Large intestine (tissue), 3 donors: ENCODE results near the gene TPD52L1. TPM values are rescaled to one million over a fixed set of nuclear protein-coding genes. Genes with fewer than 3 reads are reported as not detected.

Experiments
- DNase-seq, 2 donors: peaks; one replicate each; pipeline versions ENCODE4 v3.0.0 to v3.0.0-alpha.2; 2013
- H3K27ac ChIP-seq: one replicate; pipeline ENCODE4 v1.5.1; 2013; ENCODE audit warnings: low read length
- H3K27me3 ChIP-seq: 2 replicates; pipeline ENCODE4 v1.6.1; 2013; ENCODE audit warnings: low read length; ENCODE audit not compliant: control insufficient read depth, insufficient read depth
- H3K36me3 ChIP-seq: 2 replicates; pipeline ENCODE4 v1.6.1; 2013; ENCODE audit warnings: low read length; ENCODE audit not compliant: control insufficient read depth, insufficient read depth
- H3K4me1 ChIP-seq: one replicate; pipeline ENCODE4 v1.6.1; 2013; ENCODE audit warnings: low read length; ENCODE audit not compliant: control insufficient read depth, insufficient read depth
- H3K4me3 ChIP-seq: one replicate; pipeline ENCODE4 v1.5.1; 2013; ENCODE audit warnings: low read length
- H3K9me3 ChIP-seq: one replicate; pipeline ENCODE4 v1.6.1; 2013; ENCODE audit warnings: mild to moderate bottlenecking, low read depth, low read length, moderate library complexity; ENCODE audit not compliant: control insufficient read depth
- WGBS: methylation state at CpG from one replicate; pipeline ENCODE4 v1.1.5; 2013; ENCODE audit warnings: low lambda C conversion rate; ENCODE audit not compliant: insufficient coverage; 5-methylcytosine and 5-hydroxymethylcytosine counted together
- polyA plus RNA-seq: library from polyadenylated mRNA; unstranded; fragments of 120-200 nt; gene quantifications from one replicate; pipeline ENCODE4 v1.2.1, GENCODE V29; 2013

TPD52L1 gene
- polyA plus RNA-seq, 1 donor: 53.4 TPM

DNA sequence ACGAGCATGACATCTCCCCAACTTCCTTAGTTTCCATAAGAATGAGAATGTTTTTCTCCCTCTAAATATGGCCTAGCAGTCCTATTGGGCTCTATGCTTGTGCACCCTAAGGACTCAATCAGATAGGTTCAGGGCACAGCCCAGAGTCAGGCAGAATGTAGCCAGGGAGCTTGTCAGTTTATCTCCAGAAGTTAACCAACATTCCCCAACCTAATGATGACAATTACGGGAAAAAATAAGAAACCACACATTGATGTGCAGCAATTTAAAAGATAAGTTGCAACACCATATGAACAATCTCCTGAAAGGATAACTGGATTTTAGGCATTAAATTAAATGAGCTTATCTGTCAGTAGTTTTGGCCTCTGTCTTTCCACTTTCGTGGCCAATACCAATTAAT is 77.1 kb downstream of the TPD52L1 start:
- H3K27ac ChIP-seq: no peak overlapping the region
- H3K9me3 ChIP-seq: no peaks in the 10 kb centered on the region
- H3K36me3 ChIP-seq: peaks cover 5% of the 10 kb centered on the region
- WGBS: 90% methylated on average over 2 of the region's 3 CpGs
- no peak for DNase-seq
- no peak overlapping the region for H3K4me3 ChIP-seq
- H3K4me1 ChIP-seq: peaks cover 10% of the 10 kb centered on the region
- no peaks in the 10 kb centered on the region for H3K27me3 ChIP-seq

DNA sequence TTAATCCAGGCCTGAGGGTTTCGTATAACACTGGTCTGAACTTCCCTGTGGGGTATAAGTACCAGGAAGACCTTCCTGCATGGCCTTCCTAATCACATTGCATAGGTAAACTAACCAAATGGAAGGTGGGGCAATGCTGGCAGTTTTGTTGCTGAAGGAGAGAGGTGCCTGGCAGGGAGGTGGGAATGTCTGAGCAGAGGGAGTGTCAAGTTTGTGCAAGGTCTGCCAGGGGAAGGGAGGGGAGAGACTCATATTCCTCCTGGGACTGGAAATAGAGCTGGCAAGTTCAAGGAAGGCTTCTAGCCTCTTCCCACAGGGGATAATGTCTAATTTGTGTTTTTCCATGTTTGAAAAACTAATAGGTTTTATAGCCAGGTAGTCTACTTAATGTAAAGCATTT is 77.6 kb downstream of the TPD52L1 start:
- H3K36me3 ChIP-seq: peaks cover 5% of the 10 kb centered on the region
- no peak for DNase-seq
- H3K4me1 ChIP-seq: peaks cover 10% of the 10 kb centered on the region
- H3K9me3 ChIP-seq: no peaks in the 10 kb centered on the region
- no CpG with 5 or more reads among the region's 1 CpG for whole genome bisulfite sequencing
- H3K27ac ChIP-seq: no peak overlapping the region
- no peaks in the 10 kb centered on the region for H3K27me3 ChIP-seq
- no peak overlapping the region for H3K4me3 ChIP-seq

DNA sequence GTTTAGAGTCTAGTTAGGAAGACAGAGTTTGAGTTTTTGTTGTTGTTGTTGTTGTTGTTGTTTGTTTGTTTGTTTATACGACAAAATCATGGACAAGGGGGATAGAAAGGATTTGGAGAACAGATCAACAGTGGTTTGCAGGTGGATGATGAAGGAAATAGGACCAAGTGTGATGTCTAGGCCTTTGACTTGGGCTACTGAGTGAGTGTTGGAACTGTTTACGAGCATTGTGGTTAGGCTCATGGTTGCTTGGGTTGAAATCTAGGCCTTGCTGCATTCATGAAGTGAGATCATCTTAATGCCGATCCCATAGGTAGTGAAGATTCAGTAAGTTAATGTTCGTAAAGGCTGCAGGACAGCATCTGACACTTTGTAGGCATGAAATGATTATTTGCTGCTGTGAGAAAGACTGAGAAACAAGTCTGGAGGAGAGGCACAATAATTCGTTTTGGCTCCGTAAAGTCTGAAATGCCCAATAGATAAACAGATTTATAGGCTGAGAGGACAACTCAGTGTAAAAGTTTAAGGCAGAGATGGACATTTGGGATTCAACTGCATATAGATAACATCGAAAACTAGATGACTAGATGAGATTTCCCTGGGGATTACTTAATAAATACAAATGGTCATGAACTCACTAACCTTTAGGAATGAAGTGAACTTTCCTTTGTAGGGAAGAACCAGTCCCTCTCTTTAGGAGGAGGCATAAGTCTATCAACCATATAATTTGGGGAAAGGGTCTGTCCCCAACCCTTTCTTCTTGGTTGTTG is 78.2 kb downstream of the TPD52L1 start:
- Histone ChIP-seq H3K4me3 (no peak overlapping the region), H3K36me3 (peaks cover 5% of the 10 kb centered on the region), H3K4me1 (peaks cover 10% of the 10 kb centered on the region), H3K9me3 (no peaks in the 10 kb centered on the region), H3K27me3 (no peaks in the 10 kb centered on the region), H3K27ac (no peak overlapping the region)
- WGBS: 93% methylated on average over 4 of the region's 7 CpGs
- no peak for DNase-seq

DNA sequence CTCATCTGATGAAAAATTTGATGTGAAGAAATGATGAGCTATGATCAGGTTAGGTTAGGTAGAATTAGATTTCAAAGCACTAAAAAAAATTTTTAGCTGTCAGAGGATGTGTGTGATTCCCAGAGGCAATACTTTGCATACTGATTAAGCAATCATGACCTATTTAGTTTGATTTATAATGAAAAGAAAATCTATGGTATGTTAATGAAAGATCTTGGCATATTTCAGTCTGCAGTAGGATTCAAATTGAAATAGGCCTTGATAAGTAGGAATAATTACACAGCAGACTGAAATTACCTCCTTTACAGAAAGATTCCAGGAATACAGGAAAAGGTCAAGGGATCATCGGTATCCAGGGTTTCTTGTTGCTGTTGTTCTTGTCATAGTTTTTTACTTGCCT is 78.9 kb downstream of the TPD52L1 start:
- H3K27ac ChIP-seq: no peak overlapping the region
- no peak overlapping the region for H3K4me3 ChIP-seq
- peaks cover 10% of the 10 kb centered on the region for H3K4me1 ChIP-seq
- H3K36me3 ChIP-seq: peaks cover 5% of the 10 kb centered on the region
- no peaks in the 10 kb centered on the region for H3K27me3 ChIP-seq
- WGBS: 100% methylated on average over 1 of the region's 1 CpG
- DNase-seq: no peak
- H3K9me3 ChIP-seq: no peaks in the 10 kb centered on the region

DNA sequence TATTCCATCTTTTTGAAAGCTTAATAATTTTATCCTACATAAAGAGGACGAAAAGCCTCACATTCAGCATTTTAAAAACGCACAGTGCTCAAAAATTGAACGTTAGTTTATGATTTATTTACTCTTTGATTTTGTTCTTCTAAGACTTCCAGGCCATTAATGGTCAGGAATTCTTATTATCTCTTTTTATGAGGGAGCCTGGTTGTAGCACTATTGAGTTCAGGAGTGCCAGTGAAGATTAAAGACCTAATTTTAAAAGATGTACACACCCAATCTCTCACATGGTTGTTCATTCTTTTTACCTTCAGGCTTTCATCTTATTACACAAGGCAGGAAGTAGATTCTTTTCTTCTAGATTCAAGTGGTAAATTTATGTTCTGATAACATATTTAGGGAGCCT is 79.6 kb downstream of the TPD52L1 start:
- H3K27me3 ChIP-seq: no peaks in the 10 kb centered on the region
- 19% methylated on average over 3 of the region's 3 CpGs for WGBS
- H3K27ac ChIP-seq: no peak overlapping the region
- peaks cover 10% of the 10 kb centered on the region for H3K4me1 ChIP-seq
- no peak overlapping the region for H3K4me3 ChIP-seq
- DNase-seq: no peak
- peaks cover 5% of the 10 kb centered on the region for H3K36me3 ChIP-seq
- no peaks in the 10 kb centered on the region for H3K9me3 ChIP-seq

DNA sequence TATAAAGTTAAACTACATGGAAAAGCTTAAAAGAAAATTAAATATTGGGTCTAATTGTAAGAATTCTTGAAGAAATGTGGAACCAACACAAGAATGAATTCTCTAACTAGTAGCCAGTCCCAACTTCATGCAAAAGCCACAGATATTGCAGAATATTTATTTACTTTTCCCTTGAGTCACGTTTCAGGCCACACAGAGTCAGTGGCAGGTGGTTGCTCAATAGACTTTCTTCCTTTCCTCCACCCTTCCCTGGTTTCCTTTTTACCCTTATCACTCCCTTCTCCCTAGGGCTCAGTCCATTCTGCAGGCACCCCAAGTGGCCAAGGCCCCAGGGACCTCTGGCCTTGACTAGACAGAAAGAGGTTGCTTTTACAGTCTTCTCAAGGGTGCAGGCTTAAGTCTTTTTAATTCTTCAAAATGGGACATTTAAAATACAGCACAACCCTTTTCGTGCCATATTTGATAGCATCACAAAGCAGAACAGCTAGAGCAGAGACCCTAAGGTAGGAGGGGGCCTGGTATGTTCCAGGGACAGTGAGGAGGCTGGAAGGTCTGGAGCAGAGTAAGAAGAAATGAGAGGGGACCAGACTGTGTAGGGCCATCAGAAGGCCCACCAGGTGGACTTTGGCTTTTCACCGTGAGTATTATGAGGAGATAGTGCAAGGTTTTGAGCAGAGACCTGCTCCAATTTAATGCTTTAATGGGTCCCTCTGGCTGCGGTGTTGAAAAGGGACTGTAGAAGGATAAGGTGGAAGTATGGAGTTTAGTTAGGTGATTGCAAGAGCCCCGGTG is 83.2 kb downstream of the TPD52L1 start:
- no peaks in the 10 kb centered on the region for H3K9me3 ChIP-seq
- no peaks in the 10 kb centered on the region for H3K27me3 ChIP-seq
- peaks cover 10% of the 10 kb centered on the region for H3K4me1 ChIP-seq
- no peak overlapping the region for H3K27ac ChIP-seq
- 61% methylated on average over 3 of the region's 5 CpGs for WGBS
- no peak overlapping the region for H3K4me3 ChIP-seq
- peak in 1 of 2 donors; percentile 33 for DNase-seq
- H3K36me3 ChIP-seq: peaks cover 3% of the 10 kb centered on the region

DNA sequence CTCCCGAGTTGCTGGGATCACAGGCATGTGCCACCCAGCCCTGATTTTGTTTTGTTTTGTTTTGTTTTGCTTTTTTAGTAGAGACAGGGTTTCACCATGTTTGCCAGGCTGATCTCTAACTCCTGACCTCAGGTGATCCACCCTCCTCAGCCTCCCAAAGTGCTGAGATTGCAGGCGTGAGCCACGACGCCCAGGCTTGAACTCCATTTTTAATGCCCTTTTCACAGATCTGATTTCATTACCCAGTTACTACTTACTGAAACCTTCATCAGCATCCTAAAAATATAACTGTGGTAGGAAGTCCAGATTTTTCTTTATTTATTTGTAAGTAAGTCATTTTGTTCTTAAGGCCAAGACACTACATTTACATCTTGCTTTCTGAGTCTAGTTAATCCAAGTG is 84.2 kb downstream of the TPD52L1 start:
- no peak overlapping the region for H3K4me3 ChIP-seq
- WGBS: 100% methylated on average over 2 of the region's 4 CpGs
- no peak for DNase-seq
- H3K27me3 ChIP-seq: no peaks in the 10 kb centered on the region
- peaks cover 3% of the 10 kb centered on the region for H3K36me3 ChIP-seq
- H3K27ac ChIP-seq: no peak overlapping the region
- peaks cover 10% of the 10 kb centered on the region for H3K4me1 ChIP-seq
- H3K9me3 ChIP-seq: no peaks in the 10 kb centered on the region

DNA sequence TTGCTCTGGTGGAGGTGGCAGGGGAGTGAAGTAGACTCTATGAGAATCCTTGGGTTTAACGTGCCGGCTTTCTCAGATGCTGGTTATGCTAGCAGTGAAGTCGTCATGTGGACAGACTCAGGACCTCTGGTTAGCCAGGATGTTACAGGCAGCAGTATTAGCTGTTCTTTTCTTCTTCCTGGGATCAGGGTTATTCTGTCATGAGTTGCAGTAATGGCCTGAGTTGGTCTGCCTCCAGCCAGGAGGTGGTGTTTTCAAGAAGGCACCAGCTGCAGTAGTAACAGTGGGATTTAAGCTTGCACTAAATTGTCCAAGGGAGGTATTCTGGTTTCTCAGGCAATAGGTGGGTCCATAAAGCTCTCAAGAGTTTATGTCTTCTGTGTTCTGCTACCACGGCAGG is 91.5 kb downstream of the TPD52L1 start:
- H3K4me1 ChIP-seq: no peaks in the 10 kb centered on the region
- DNase-seq: no peak
- H3K27ac ChIP-seq: no peak overlapping the region
- no peak overlapping the region for H3K4me3 ChIP-seq
- no CpG with 5 or more reads among the region's 4 CpGs for WGBS
- H3K27me3 ChIP-seq: no peaks in the 10 kb centered on the region
- peaks cover 11% of the 10 kb centered on the region for H3K36me3 ChIP-seq
- peaks cover 2% of the 10 kb centered on the region for H3K9me3 ChIP-seq

DNA sequence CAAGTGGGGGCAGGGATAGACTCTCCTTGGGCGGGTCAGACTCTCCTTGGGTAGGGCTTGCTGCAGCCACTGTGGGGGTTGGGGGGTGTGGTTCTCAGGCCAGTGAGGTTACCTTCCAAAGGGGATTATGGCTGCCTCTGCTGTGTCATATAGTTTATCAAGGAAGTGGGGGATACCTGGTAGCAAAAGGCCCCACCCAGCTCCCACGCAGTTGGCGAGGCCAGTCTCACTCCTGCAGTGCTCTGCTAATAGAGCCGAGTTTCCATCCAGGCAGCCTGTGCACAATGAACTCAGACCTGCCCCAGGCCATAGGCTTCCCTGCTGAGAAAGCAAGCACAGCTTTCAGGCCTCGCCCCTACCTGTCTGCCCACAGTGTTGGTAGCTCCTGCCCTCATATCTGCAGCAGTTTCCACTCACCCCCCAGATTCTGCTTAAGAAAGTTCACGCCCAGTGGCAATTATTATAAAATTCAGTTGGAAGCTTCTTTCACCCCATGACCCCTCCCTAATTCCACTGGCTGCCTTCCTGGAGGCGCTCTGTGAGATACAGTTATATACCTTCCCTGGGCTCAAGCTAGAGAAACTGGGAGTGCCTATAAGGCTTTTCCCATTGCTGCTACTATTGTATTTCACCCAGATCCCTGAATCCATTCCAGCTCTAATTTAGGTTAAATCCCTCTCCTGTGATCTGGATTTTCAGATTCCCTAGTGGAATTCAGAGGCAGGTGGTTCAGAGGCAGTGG is 92.1 kb downstream of the TPD52L1 start:
- H3K27ac ChIP-seq: no peak overlapping the region
- no peaks in the 10 kb centered on the region for H3K27me3 ChIP-seq
- no CpG with 5 or more reads among the region's 7 CpGs for WGBS
- H3K36me3 ChIP-seq: peaks cover 12% of the 10 kb centered on the region
- no peaks in the 10 kb centered on the region for H3K4me1 ChIP-seq
- no peak overlapping the region for H3K4me3 ChIP-seq
- peaks cover 2% of the 10 kb centered on the region for H3K9me3 ChIP-seq
- peak in 1 of 2 donors; percentile 27 for DNase-seq

DNA sequence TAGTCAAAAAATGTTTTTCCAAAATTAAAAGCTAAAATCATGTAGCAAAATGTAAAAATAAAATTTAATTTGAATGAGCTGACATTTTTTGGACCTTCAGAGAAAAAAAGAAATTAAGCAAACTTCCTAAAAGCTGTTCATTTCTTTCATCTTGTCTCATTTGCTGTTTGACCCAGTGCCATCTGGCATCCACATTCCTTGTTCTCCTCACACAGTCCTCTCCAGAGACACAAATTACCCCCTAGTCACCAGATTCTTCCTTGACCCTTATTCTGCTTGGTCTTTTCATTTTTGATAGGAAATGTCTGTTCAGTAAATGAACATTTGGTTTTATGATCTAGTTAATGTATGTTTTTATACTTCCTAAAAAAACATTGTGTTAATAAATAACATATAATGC is 93.0 kb downstream of the TPD52L1 start:
- Histone ChIP-seq H3K4me3 (no peak overlapping the region), H3K4me1 (no peaks in the 10 kb centered on the region), H3K27me3 (no peaks in the 10 kb centered on the region), H3K27ac (no peak overlapping the region), H3K9me3 (peaks cover 2% of the 10 kb centered on the region), H3K36me3 (peaks cover 12% of the 10 kb centered on the region)
- no peak for DNase-seq
